ENCODE results near the gene RBM8A.

Gene RBM8A

DNA sequence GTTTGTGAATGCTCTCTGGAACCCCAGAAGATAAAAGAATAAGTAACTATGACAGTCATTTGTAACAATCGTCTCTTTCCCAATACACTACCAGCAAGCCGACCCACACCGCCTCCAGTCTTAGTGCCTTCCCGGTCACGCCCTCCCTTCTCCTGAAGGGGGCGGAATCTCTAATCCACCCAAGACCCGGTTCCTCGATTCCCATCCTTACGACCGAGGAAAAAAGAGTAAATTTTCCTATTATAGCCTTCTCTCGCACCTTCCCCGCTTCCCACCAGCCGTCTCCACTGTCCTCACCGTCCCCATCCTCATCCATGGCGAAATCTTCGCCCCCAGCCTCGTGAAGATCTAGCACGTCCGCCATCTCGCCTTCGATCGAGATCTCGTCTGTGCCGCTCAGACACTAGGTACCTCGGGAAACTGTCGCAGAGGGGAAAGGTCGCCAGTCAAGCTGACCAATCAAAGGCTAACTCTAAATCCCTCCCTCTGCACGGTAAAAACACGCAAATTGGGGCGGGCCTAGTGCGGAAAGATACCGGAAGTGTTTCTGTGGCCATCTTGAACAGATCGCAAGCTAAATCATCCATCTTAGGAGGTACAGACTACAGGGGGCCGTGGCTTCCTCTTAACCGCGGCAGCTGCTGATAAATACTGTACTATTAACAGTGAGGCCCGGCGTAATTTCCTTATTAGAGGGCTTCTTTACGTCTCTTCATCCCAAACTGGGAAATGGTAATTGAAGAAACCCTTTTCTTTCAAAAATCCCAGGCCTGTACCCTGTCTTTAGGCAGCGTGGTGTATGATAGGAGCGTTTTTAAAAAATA, at the start of gene RBM8A:
TSS of gene RBM8A (minus strand) at position 422 of the 824 bp plus-strand sequence. CDS start at position 364, 58 bp downstream.
- peak; percentile 49 to 96 (median 90) for DNase-seq

DNA sequence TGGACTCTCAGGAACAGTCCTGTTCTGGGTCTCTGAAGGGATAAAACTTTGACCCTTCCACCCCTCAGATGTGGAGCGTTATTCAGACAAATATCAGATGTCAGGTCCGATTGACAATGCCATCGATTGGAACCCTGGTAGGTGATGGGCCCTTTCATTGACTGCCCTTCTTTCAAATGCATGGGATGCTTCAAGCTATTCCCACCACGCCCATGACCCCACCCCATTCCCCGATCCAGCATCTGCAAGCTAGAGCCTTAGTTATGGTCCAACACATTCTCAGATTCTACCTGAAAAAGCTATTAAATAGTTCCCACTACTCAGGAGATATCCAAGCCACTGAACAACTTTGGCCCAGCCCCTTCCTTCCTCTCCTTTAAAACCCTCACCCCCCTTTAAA, 49.7 kb upstream of the RBM8A start:
- DNase-seq: no peak

DNA sequence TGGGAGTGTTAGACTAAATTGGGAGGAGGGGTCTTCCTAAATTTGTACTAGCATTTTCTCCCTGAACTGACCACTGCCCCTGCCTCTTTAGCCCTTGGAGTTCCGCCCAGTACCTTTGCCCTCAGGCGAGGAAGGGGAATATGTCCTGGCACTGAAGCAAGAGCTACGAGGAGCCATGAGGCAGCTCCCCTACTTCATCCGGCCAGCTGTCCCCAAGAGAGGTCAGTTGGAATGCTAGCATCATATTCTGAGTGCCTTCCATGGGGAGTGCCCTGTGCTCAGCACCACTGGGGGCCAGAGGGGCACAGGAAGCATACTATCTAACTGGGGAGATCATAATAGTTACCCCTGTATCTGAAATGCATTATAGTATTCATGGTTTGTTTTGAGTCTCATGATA, 47.9 kb upstream of the RBM8A start:
- DNase-seq: no peak

DNA sequence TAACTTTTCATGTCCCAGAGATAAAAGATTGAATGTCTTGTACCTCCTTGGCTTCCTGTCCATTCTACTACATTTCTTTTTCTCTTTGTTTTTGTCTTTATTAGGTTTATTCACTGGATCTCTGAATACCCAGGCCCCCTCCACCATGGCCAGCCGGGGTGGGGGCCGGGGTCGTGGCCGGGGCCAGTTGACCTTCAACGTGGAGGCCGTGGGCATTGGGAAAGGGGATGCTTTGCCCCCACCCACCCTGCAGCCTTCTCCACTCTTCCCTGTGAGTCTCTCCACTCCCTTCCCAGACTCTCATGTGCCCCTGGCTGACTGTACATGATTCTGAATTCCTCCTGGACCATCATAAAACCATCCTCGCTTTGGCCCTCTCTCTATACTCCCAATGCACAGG, 47.4 kb upstream of the RBM8A start:
- DNase-seq: no peak

DNA sequence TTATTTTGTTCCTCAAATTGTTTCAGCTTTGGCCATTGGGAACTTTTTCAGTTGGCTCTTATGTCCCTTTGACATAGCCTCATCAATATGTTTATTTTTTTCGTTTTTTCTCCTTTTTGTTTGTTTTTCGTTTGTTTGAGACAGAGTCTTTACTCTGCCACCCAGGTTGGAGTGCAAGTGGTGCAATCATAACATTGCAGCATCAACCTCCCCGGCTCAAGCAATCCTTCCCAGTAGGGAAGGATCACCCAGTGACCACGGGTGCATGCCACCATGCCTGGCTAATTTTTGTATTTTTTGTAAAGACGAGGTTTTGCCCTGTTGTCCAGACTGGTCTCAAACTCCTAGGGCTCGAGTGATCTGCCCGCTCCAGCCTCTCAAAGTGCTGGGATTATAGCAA, 45.3 kb upstream of the RBM8A start:
- DNase-seq: no peak

DNA sequence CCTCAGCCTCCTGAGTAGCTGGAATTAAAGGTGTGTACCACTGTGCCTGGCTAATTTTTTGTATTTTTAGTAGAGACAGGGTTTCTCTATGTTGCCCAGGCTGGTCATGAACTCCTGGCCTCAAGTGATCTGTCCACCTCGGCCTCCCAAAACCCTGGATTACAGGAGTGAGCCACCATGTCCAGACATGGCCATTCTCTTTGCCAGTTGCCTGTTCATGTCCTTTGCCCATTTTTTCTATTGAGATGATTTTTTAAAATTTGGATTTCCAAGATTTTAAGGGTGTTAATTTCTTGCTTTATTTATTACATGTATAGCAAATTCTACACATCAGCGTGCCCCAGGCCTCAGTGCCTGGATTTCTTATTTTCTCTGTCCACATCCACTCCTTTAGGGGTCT, 40.0 kb upstream of the RBM8A start:
- no peak for DNase-seq

DNA sequence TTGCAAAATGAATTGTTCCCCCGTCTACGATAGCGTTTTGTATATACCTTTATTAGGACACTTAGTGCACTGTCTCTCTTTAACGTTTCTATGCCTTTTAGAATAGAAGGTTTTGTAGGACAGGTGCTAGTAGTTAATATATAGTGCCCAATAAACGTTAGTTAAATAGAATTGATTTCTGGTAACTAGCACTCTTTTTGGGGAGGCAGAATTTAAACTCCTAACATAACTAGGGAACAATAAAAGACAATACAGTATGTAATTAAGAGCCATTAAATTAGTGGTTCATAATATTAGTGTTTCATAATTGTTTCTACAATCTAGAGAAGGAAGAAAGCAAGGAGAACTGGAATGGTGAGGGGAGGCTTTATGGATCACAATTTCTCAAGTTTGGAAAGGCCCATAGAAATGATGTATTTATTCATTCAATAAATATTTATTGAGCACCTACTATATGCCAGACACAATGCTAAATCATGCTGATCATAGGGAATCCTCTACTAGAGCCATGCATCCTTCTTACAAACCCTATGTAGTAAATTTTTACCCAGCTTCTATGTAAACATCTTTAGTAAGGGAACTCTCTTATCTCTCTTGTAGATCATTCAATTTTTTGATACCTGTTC, 37.9 kb upstream of the RBM8A start:
- DNase-seq: no peak

DNA sequence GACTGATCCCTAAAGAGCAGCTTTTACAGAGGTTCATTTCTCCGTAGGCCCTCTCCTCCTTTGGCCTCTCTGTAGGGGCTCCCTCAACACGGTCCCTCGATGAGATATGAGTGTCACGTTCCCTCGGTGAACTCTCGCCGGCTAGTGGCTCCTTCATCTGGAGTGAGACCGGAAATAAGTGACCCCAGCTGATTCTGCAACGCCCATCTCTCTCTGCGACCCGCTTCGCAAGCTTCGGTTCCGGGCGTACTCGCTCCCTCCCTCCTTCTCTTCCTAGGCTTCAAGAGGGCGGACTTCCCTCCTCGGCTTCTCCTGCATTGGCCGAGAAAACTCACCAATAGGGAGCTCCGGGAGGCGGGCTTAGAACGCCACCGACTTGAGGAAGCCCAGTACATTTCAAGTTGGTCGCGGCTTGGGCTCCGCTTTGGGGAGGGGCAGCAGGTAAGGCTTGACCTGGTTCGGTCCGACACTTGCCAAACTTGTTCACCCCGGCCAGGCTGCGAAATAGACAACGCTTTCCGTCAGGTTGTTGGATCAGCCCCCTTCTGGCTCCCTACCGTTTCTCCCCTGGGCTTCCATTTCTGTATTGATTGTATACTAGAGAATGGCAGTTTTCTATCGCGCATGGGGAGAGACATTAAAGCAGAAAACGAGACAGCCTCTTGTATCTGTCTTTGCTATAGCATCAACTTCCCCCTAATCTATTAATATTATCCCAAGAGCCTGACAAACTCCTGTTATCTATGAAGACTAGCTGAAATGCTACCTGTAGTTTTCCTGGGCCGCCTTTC, 37.2 kb upstream of the RBM8A start, which contains the start of the genes ANKRD34A and POLR3GL:
TSS of gene ANKRD34A (minus strand) at position 248 of the 791 bp plus-strand sequence. CDS start 2,816 bp downstream, outside the sequence.
TSS of gene POLR3GL (plus strand) at position 363 of the 791 bp plus-strand sequence. CDS start 10,176 bp downstream, outside the sequence.
- DNase-seq: peak; percentile 69 to 98 (median 89)

DNA sequence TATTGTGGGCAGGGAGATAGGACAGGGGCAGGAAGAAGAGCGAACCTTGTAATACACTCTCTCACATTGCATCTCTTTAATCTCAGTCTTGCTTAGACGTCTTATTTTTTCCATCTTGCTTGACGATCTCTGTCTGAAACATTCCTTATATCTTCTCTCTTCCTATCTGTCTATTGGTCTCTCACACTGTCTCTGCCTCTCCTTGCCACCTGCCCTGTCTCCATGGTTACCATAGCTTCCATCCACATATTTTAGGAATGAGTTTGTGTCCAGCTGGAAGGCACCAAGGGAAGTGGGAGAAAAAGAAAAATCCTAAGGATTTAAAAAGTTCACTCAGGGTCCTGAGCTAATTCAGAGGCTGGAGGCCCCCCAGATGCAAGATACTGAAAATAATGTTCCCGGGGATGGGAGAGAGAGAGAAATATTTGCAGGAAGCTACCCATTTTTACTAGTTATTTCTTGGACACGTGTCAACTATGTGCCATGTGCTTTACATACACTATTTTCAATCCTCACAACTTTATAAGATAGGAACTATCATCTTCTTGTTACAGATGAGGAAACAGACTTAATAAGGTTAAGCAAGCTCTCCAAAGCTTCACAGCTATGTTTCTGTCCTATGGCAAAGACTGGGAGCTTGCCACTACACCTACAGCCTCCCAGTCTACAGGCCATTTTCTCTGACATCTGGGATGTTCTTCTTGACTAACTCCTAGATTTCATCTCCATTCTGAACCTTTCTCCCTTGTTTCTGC, 36.2 kb upstream of the RBM8A start:
- DNase-seq: peak in 1 of 14 donors; percentile 81

DNA sequence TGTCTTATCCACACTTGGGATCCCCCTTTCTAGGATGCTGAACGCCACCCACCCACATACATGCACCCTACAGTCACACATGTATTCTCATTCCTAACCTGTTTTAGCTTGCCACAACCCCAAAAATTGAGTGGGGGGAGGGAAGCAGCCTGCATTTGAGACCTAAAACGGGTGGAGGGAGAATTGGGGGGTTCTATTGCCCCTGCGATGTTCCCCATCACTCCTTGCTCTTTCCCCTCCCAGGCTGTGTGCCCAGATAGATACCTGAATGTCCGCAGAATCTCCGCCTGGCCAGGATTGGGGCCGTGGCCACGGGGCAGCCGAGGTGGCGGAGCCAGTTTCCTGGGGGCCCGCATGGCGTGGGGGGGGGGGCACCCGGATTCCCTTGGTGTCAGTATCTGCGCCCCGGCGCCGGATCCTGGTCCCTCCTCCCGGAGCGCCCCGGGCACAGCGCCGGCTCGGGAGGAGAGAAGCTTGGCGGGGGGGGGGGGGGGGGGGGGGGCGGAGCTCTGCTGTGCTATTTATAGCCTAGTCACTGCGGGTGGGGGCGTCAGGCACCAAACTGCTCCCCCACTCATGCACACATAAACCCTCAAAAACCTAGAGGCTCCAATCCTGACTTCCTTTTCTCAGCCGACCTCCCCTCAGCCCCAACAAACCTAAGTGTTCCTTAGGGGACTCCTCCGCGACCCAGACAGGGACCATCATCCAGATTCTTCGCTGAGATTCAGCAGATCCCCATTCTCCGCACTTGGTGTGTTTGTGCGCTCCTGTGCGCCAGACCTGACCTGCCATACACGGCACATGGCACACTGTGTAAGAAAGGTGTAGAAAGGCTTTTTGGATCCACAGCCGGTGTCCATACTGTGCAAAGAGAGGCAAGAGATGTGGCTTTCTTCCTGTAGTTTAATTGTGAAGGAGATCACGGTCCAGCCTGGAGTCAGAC, 35.1 kb upstream of the RBM8A start:
- DNase-seq: peak in 12 of 14 donors; percentile 42 to 88 (median 66)

DNA sequence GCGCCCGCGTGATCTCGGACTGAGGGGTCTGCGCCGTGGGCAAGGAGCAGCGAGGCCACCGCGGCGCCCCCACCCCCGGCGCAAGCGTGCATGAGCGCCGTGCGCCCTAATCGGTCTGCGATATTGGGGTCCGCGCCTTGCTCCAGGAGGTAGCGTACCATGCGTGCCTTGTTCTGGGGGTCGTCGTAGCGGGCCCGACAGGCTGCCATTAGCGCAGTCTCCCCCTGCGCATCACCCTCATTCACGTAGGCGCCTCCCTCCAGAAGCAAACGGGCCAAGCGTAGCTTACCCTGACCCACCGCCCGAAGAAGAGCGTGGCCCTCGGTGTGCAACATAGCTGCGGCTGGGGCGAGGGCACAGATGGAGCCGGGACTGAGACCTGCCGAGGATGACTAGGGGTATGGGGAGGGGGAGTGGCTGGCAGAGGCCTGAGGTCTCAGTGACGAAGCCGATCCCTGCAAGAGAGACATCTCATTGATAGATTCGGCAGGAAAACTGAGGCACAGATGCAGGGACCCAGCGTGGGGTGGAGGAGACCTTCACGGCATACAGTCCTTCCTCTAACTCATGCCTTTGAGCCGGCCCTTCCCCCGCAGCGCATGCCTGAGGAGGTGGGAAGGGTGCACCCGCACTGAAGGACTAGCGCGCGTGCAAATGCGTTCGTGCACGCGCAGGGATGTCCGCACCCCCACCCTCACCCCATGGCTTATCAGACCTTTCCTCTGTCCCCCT, 34.3 kb upstream of the RBM8A start:
- DNase-seq: peak in 8 of 14 donors; percentile 32 to 76 (median 46)

DNA sequence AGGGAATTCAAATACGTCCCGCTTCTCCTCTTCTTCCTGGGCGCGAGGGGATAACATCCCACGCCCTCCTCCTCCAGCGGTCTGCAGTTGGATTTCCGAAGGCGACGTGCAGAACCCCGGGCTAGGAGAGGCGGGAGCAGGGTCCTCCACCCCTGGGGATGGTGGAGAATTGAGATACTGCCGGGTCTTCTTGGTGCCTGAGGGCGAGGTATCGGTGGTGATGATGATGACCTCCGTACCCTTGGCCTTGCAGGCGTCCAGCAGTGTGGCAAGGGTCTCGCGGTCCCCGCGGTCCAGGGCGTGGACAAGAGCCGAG, 33.8 kb upstream of the RBM8A start:
- DNase-seq: peak in 1 of 14 donors; percentile 53

DNA sequence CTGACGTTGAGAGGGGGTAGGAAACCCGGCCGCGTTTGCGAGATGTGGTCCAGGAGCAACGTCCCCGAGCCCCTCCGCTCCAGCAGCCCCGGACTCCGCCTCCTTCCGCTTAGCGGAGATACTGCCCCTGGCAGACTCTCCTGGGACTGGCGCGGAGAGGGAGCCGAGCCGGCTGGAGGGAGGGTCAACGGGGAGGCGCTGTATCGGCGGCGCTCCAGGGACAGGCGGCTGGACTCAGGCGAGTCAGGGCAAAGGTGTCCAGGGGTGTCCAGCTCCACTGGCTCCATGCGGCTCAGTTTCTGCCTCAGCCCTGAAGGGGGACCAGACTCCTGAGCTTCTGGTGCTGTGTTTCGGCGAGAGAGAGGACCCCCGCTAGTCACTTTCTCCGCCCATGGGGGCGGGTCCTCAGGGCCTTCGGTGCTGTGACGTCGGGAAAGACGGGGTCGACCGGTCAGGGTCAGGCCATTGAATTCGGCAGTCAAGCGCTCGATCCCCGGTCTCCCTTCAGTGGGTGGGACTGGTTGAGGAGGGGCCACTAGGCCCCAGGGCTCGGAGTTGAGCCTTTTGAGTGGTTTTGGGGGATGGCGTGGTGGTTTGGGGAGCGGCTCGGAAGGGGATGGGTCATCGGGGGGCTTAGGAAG, 33.3 kb upstream of the RBM8A start:
- peak in 12 of 14 donors; percentile 25 to 83 (median 69) for DNase-seq

DNA sequence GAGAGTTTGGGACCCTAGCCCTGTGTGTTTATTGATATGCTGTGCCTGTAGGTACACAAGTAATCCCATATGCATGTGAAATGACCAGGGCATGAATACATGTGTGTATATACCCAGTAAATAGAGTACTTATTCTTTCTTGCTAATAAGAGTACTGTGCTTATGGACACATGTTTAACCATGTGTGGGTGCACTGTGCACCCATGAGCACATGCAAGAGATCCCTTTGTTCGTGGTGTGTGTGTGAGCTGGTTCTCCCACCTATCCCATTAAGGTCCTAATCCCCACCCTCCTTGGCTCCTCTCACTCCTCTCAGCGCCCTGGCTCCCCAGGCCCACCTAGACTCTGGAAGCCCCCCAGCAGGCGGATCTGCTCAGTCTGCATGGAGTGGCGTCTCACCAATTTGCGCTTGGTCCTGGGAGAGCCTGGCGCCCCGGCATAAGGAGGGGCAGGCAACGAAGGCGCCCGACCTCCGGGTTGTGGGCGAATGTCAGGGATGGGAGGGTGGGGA, 32.7 kb upstream of the RBM8A start:
- peak in 2 of 14 donors; percentile 35 to 50 for DNase-seq

DNA sequence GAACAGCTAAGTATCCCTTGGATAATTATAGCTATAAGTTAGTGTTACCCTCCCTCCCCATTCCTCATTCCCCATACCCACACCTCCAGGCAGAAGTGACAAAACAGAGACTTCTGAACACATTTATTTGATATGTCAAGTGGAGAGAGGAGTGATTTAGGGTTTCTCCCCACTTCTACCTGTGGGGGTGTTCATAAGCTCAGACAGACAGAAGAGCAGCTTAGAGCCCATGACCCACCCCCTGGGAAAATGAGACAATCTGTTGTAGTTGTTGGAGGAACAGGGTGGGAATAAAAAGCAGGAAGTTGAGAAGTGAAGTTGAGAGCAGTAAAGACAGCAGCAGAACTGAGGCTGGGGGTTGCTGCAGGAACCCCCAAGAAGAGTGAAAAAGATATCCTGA, 32.0 kb upstream of the RBM8A start:
- peak in 1 of 14 donors; percentile 34 for DNase-seq

DNA sequence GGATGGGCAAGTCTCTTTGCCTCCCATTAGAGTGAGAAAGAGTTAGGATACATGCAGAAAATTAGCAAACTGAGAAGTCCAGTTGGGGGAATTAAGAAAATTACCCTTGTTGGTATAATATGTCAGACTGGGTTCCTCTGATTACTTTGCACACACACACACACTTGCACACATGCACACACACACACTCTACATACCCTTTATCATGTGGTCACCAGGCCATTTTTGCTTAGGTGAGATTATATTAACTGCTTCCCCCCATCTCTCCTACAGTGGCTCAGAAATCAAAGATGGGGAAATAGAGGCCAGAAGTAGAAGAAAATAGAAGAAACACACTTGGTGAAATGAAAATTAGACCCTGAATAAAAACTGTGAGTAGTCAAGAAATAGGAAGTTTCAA, 31.4 kb upstream of the RBM8A start:
- no peak for DNase-seq

DNA sequence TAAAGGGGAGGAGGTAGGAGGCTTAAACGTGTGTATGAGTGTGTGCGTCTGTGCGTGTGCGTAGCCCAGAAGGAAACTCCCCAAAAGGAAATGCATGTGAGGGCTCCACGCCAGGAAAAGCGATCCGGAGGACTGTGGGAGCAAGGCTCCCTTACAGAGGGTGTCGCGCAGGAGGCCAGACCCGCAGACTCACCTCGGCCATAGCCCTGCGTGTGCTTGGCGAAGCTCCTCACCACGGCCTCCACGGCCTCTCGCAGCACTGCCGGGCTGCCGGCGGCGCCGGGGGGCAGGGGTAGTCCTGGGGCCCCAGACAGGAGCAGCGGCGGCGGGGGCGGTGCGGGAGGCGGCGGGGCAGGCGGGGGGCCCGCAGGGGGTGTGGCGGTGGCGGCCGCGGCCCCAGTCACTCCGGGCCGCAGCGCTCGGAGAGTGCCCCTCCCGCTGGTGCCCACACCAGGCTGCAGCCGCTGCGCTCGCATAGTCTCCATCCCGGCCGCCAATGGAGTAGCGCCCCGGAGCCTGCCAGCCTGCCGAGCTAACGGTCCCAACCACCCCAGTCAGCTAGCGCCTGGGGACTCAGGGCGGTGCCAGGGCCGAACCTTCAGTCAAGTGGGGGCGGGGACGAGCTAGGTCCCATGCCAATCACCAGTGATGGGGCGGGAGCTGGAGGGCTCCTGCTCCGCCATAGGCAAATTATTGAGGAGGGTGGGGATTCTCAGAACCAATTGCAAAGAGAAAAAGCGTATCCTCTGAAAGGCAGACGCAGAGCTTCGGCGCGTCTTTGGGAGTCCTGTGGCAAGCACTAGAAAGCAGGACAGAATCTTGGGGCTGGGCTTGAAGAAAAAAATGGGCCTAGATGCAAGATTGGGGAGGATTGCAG, 30.4 kb upstream of the RBM8A start, which contains the start of gene LIX1L:
TSS of gene LIX1L (minus strand) at position 575 of the 877 bp plus-strand sequence. CDS start at position 485, 90 bp downstream.
- peak; percentile 63 to 97 (median 92) for DNase-seq

DNA sequence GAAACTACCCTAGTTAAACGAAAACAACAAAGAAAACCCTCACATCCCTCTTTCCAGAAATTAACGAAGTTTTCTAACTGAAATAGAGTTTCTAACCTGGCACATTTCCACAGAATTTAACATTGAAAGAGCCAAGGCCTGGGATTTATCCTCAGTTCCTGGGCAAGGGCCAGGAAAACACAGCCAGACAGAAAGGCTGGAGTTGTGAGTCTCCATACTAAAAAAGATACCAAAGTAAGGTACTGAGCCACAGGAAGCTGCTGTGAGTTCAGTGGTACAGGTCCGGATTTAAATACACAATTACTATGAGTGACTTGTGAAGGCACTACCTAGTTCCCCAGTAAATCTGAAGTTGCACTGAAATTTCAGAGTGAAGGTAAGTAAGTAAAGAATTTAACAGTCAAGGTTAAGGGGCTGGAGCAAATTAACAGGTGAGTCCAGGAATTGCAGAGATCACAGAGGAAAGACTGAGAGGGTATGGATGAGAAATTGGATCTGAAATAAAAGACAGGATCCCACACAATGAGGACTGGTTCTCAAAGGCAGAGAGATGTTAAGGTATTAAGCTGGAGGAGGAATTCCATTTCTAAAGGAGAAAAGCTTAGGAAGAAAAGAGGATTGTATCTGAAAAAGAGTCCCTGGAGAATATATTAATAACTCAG, 29.6 kb upstream of the RBM8A start:
- DNase-seq: peak in 3 of 14 donors; percentile 9 to 38 (median 22)
